Nephron progenitor cell (in vitro differentiated cells): ENCODE data around the gene TRPV6.

Experiments used
- DNase-seq: peaks from one replicate; pipeline ENCODE4 v3.0.0; 2021
- H3K27ac Mint-ChIP-seq: 2 replicates; pipeline ENCODE4 v1.8.0; 2021; ENCODE audit warnings: mild to moderate bottlenecking, moderate library complexity, mixed read lengths
- H3K27me3 Mint-ChIP-seq: 2 replicates; pipeline ENCODE4 v1.8.0; 2021; ENCODE audit warnings: mild to moderate bottlenecking, low read depth, mixed read lengths; ENCODE audit not compliant: poor library complexity
- H3K36me3 Mint-ChIP-seq: 2 replicates; pipeline ENCODE4 v1.8.0; 2021; ENCODE audit warnings: low read depth, mixed read lengths
- H3K4me1 Mint-ChIP-seq: 2 replicates; pipeline ENCODE4 v1.8.0; 2021; ENCODE audit warnings: mixed read lengths
- H3K4me3 Mint-ChIP-seq: 2 replicates; pipeline ENCODE4 v1.8.0; 2021; ENCODE audit warnings: mild to moderate bottlenecking, moderate library complexity, mixed read lengths
- H3K9me3 Mint-ChIP-seq: 2 replicates; pipeline ENCODE4 v1.8.0; 2021; ENCODE audit warnings: mild to moderate bottlenecking, moderate library complexity, mixed read lengths
- CTCF ChIP-seq: fragments of 200-600 bp; sonication (generic); IDR thresholded peaks from 2 replicates; pipeline ENCODE4 v1.5.0; 2021; ENCODE audit warnings: antibody characterized with exemption

TRPV6 gene

GRCh38 chr7:142860968-142861367, 24.6 kb downstream of the TRPV6 start:
- no peak for DNase-seq
- H3K4me1 Mint-ChIP-seq, result peaks cover 21% of the 10 kb centered on the region

GRCh38 chr7:142859829-142860228, 25.7 kb downstream of the TRPV6 start:
- Mint-ChIP-seq H3K9me3 (no peaks in the 10 kb centered on the region), H3K27me3 (peaks cover 23% of the 10 kb centered on the region), H3K4me1 (peaks cover 22% of the 10 kb centered on the region), H3K27ac (no peak overlapping the region), H3K4me3 (no peak overlapping the region), H3K36me3 (no peaks in the 10 kb centered on the region)
- no peak for TF ChIP-seq CTCF
- DNase-seq, result no peak

More at GRCh38 chr7:142860968-142861367, 24.6 kb downstream of the TRPV6 start:
- H3K4me3 Mint-ChIP-seq, result no peak overlapping the region
- no peak for TF ChIP-seq CTCF
- H3K27me3 Mint-ChIP-seq, result peaks cover 19% of the 10 kb centered on the region
- no peaks in the 10 kb centered on the region for H3K9me3 Mint-ChIP-seq
- H3K36me3 Mint-ChIP-seq, result no peaks in the 10 kb centered on the region
- no peak overlapping the region for H3K27ac Mint-ChIP-seq

GRCh38 chr7:142859411-142859810, 26.1 kb downstream of the TRPV6 start:
- Mint-ChIP-seq H3K9me3 (no peaks in the 10 kb centered on the region), H3K36me3 (no peaks in the 10 kb centered on the region), H3K27me3 (peaks cover 23% of the 10 kb centered on the region), H3K27ac (no peak overlapping the region), H3K4me1 (peaks cover 22% of the 10 kb centered on the region), H3K4me3 (no peak overlapping the region)
- DNase-seq, result no peak
- TF ChIP-seq CTCF, result no peak

- Mint-ChIP-seq H3K27me3 (peaks cover 21% of the 10 kb centered on the region), H3K9me3 (no peaks in the 10 kb centered on the region), H3K4me1 (peaks cover 25% of the 10 kb centered on the region), H3K4me3 (no peak overlapping the region), H3K36me3 (no peaks in the 10 kb centered on the region), H3K27ac (no peak overlapping the region)
- DNase-seq, result no peak
- no peak for TF ChIP-seq CTCF
Measured at GRCh38 chr7:142857625-142858024, 27.9 kb downstream of the TRPV6 start.

- Mint-ChIP-seq H3K4me3 (peak overlapping the region; percentile 77), H3K27me3 (peaks cover 23% of the 10 kb centered on the region), H3K4me1 (peaks cover 19% of the 10 kb centered on the region), H3K9me3 (no peaks in the 10 kb centered on the region), H3K36me3 (no peaks in the 10 kb centered on the region), H3K27ac (no peak overlapping the region)
- TF ChIP-seq CTCF, result no peak
- no peak for DNase-seq
Measured at GRCh38 chr7:142856565-142857245, 28.8 kb downstream of the TRPV6 start.
